Trophoblast cell (in vitro differentiated cells and primary cell): Measurements from ENCODE around the gene COX7A2.

Experiments used
- DNase-seq, 2 donors: peaks; one replicate each; pipeline ENCODE4 v3.0.0-alpha.2; 2016
- H2AFZ ChIP-seq: 2 replicates; pipeline ENCODE4 v1.6.1; 2013; ENCODE audit warnings: low read length, moderate library complexity, mild to moderate bottlenecking; ENCODE audit not compliant: insufficient read depth, poor library complexity
- H2AK5ac ChIP-seq: 2 replicates; pipeline ENCODE4 v1.6.1; 2013; ENCODE audit warnings: mild to moderate bottlenecking, low read length
- H2BK120ac ChIP-seq: 2 replicates; pipeline ENCODE4 v1.6.1; 2013; ENCODE audit warnings: low read length, mild to moderate bottlenecking, moderate library complexity; ENCODE audit not compliant: insufficient read depth, poor library complexity
- H2BK12ac ChIP-seq: 2 replicates; pipeline ENCODE4 v1.6.1; 2013; ENCODE audit warnings: mild to moderate bottlenecking, low read length, moderate library complexity
- H2BK5ac ChIP-seq: 2 replicates; pipeline ENCODE4 v1.6.1; 2013; ENCODE audit warnings: low read length, low read depth, moderate library complexity, mild to moderate bottlenecking; ENCODE audit not compliant: poor library complexity
- H3K14ac ChIP-seq: 2 replicates; pipeline ENCODE4 v1.6.1; 2013; ENCODE audit warnings: mild to moderate bottlenecking, low read length
- H3K18ac ChIP-seq: 2 replicates; pipeline ENCODE4 v1.6.1; 2013; ENCODE audit warnings: mild to moderate bottlenecking, low read length
- H3K23ac ChIP-seq: 2 replicates; pipeline ENCODE4 v1.6.1; 2013; ENCODE audit warnings: low read length
- H3K27ac ChIP-seq: 2 replicates; pipeline ENCODE4 v1.5.1; 2013; ENCODE audit warnings: low read depth, mild to moderate bottlenecking, inconsistent platforms, low read length, moderate library complexity
- H3K27me3 ChIP-seq: 2 replicates; pipeline ENCODE4 v1.6.1; 2013; ENCODE audit warnings: inconsistent platforms, mild to moderate bottlenecking, low read length, moderate library complexity; ENCODE audit not compliant: insufficient read depth
- H3K36me3 ChIP-seq, 2 experiments: 1 replicate in 1 of 2; 2 replicates in 1 of 2; pipeline ENCODE4 v1.6.1; 2013; ENCODE audit warnings: low read length in 2 of 2, mild to moderate bottlenecking in 2 of 2, moderate library complexity in 1 of 2; ENCODE audit not compliant: insufficient read depth in 2 of 2, control insufficient read depth in 1 of 2
- H3K4ac ChIP-seq: 2 replicates; pipeline ENCODE4 v1.6.1; 2013; ENCODE audit warnings: low read depth, mild to moderate bottlenecking, low read length, moderate library complexity
- H3K4me1 ChIP-seq, 2 experiments: 1 replicate in 1 of 2; 2 replicates in 1 of 2; pipeline ENCODE4 v1.6.1; 2013; ENCODE audit warnings: low read length in 2 of 2, mild to moderate bottlenecking in 2 of 2, moderate library complexity in 1 of 2; ENCODE audit not compliant: insufficient read depth in 2 of 2, control insufficient read depth in 1 of 2
- H3K4me2 ChIP-seq: 2 replicates; pipeline ENCODE4 v1.6.1; 2013; ENCODE audit warnings: inconsistent platforms, mild to moderate bottlenecking, low read length, moderate library complexity
- H3K4me3 ChIP-seq: 2 replicates; pipeline ENCODE4 v1.5.1; 2013; ENCODE audit warnings: mild to moderate bottlenecking, low read depth, low read length, inconsistent platforms
- H3K79me1 ChIP-seq: one replicate; pipeline ENCODE4 v1.6.1; 2013; ENCODE audit warnings: low read length
- H3K79me2 ChIP-seq: 2 replicates; pipeline ENCODE4 v1.6.1; 2013; ENCODE audit warnings: low read length, mild to moderate bottlenecking; ENCODE audit not compliant: control insufficient read depth, insufficient read depth, poor library complexity
- H3K9ac ChIP-seq: 2 replicates; pipeline ENCODE4 v1.6.1; 2013; ENCODE audit warnings: mild to moderate bottlenecking, low read length
- H3K9me3 ChIP-seq: 2 replicates; pipeline ENCODE4 v1.6.1; 2013; ENCODE audit warnings: low read depth, mild to moderate bottlenecking, control low read depth, inconsistent platforms, low read length; ENCODE audit not compliant: insufficient read depth
- H4K12ac ChIP-seq: 2 replicates; pipeline ENCODE4 v1.6.1; 2013; ENCODE audit warnings: low read depth, mild to moderate bottlenecking, low read length, moderate library complexity
- H4K8ac ChIP-seq: 2 replicates; pipeline ENCODE4 v1.6.1; 2013; ENCODE audit warnings: low read depth, mild to moderate bottlenecking, low read length, moderate library complexity
- H4K91ac ChIP-seq: one replicate; pipeline ENCODE4 v1.6.1; 2013; ENCODE audit warnings: low read depth, mild to moderate bottlenecking, low read length, moderate library complexity
- WGBS: extraction: QIAGEN DNeasy Blood & Tissue Kit; methylation state at CpG from one replicate; pipeline ENCODE4 v1.1.7; 2013; ENCODE audit warnings: missing lambda C conversion rate; ENCODE audit not compliant: insufficient read length, insufficient coverage; ENCODE audit errors: extremely low coverage; 5-methylcytosine and 5-hydroxymethylcytosine counted together

Gene COX7A2

DNA sequence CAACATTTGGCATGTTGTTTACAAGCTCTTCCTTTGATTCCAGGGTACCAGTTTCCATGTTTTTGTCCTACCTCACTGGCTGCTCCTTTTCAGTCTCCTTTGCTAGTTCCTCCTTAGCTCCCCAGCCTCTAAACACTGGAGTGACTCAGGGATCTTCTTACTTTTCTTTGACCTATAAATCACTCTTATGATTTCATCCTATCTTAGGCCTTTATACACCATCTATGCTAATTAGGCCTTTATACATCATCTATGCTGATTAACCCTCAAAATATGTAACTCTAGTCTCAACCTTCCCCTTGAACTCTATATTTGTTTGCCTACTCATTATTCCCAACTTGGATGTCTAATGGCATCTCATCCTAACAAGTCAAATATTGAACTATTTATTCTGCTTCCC lies 31.5 kb upstream of the COX7A2 start:
- Histone ChIP-seq H3K36me3 (peaks cover 0 to 14% of the 10 kb centered on the region in 2 experiments), H2AK5ac (no peak overlapping the region), H3K14ac (no peak overlapping the region), H3K4me2 (no peak overlapping the region), H3K79me1 (peaks cover 10% of the 10 kb centered on the region), H3K9me3 (no peaks in the 10 kb centered on the region), H2BK5ac (no peak overlapping the region), H3K9ac (no peak overlapping the region), H3K4me1 (peaks cover 0 to 12% of the 10 kb centered on the region in 2 experiments), H4K12ac (no peak overlapping the region), H3K27ac (no peak overlapping the region), H3K4me3 (no peak overlapping the region), H4K8ac (no peak overlapping the region), H3K79me2 (peaks cover 14% of the 10 kb centered on the region), H4K91ac (no peak overlapping the region), H3K18ac (no peak overlapping the region), H3K27me3 (no peaks in the 10 kb centered on the region), H2BK12ac (no peak overlapping the region), H2BK120ac (no peak overlapping the region), H2AFZ (no peak overlapping the region), H3K4ac (no peak overlapping the region), H3K23ac (no peak overlapping the region)
- peak in 1 of 2 donors; percentile 19 for DNase-seq

GRCh38 chr6:75273009-75273408 lies 29.4 kb upstream of the COX7A2 start:
- no peaks in the 10 kb centered on the region for H3K9me3 ChIP-seq
- H2AFZ ChIP-seq, result no peak overlapping the region
- no peak overlapping the region for H4K12ac ChIP-seq
- H4K91ac ChIP-seq, result no peak overlapping the region
- no peaks in the 10 kb centered on the region for H3K27me3 ChIP-seq
- WGBS, result no CpG with 5 or more reads among the region's 4 CpGs
- H3K9ac ChIP-seq, result no peak overlapping the region
- H3K4me2 ChIP-seq, result no peak overlapping the region
- peak overlapping the region; percentile 5 for H3K27ac ChIP-seq
- no peak overlapping the region for H3K4me3 ChIP-seq
- peak overlapping the region; percentile 25 for H2BK5ac ChIP-seq
- peaks cover 16% of the 10 kb centered on the region for H3K79me2 ChIP-seq
- DNase-seq, result no peak
- no peak overlapping the region for H3K18ac ChIP-seq
- peaks cover 0 to 14% of the 10 kb centered on the region in 2 experiments for H3K36me3 ChIP-seq
- H3K14ac ChIP-seq, result no peak overlapping the region
- H3K79me1 ChIP-seq, result peaks cover 11% of the 10 kb centered on the region
- H2BK12ac ChIP-seq, result no peak overlapping the region
- no peak overlapping the region for H2BK120ac ChIP-seq
- no peak overlapping the region for H2AK5ac ChIP-seq
- no peak overlapping the region for H3K23ac ChIP-seq
- H3K4me1 ChIP-seq, result peaks cover 0 to 14% of the 10 kb centered on the region in 2 experiments
- H3K4ac ChIP-seq, result peak overlapping the region; percentile 93
- H4K8ac ChIP-seq, result no peak overlapping the region

GRCh38 chr6:75272145-75272840 lies 28.7 kb upstream of the COX7A2 start:
- H3K4me3 ChIP-seq, result no peak overlapping the region
- H3K9ac ChIP-seq, result no peak overlapping the region
- H3K79me2 ChIP-seq, result peaks cover 12% of the 10 kb centered on the region
- H3K27ac ChIP-seq, result peak overlapping the region; percentile 17
- peak overlapping the region; percentile 89 for H2BK12ac ChIP-seq
- H3K14ac ChIP-seq, result peak overlapping the region; percentile 70
- no peaks in the 10 kb centered on the region for H3K9me3 ChIP-seq
- H3K18ac ChIP-seq, result no peak overlapping the region
- H2AK5ac ChIP-seq, result no peak overlapping the region
- H4K8ac ChIP-seq, result peak overlapping the region; percentile 58
- H4K12ac ChIP-seq, result peak overlapping the region; percentile 75
- peaks cover 8% of the 10 kb centered on the region for H3K79me1 ChIP-seq
- peak overlapping the region; percentile 83 for H4K91ac ChIP-seq
- H2BK120ac ChIP-seq, result peak overlapping the region; percentile 95
- peak overlapping the region; percentile 93 for H3K4ac ChIP-seq
- no peaks in the 10 kb centered on the region for H3K27me3 ChIP-seq
- H3K36me3 ChIP-seq, result peaks cover 0 to 14% of the 10 kb centered on the region in 2 experiments
- DNase-seq, result peak in 1 of 2 donors; percentile 31
- peak overlapping the region; percentile 25 for H2BK5ac ChIP-seq
- H2AFZ ChIP-seq, result no peak overlapping the region
- no CpG with 5 or more reads among the region's 5 CpGs for WGBS
- H3K4me1 ChIP-seq, result peaks cover 0 to 10% of the 10 kb centered on the region in 2 experiments
- H3K4me2 ChIP-seq, result no peak overlapping the region
- H3K23ac ChIP-seq, result no peak overlapping the region

GRCh38 chr6:75268988-75269354 lies 25.4 kb upstream of the COX7A2 start:
- Histone ChIP-seq H3K79me2 (peaks cover 5% of the 10 kb centered on the region), H3K4ac (peak overlapping the region; percentile 70), H3K79me1 (peaks cover 8% of the 10 kb centered on the region), H4K91ac (no peak overlapping the region), H2BK5ac (no peak overlapping the region), H3K4me3 (no peak overlapping the region), H4K8ac (no peak overlapping the region), H4K12ac (no peak overlapping the region), H2BK120ac (no peak overlapping the region), H2AFZ (no peak overlapping the region), H3K36me3 (peaks cover 7 to 10% of the 10 kb centered on the region in 2 experiments), H3K23ac (no peak overlapping the region), H3K27ac (no peak overlapping the region), H3K9ac (no peak overlapping the region), H2BK12ac (no peak overlapping the region), H3K14ac (no peak overlapping the region), H3K9me3 (no peaks in the 10 kb centered on the region), H3K4me2 (no peak overlapping the region), H3K18ac (no peak overlapping the region), H3K27me3 (no peaks in the 10 kb centered on the region), H3K4me1 (peaks cover 0 to 10% of the 10 kb centered on the region in 2 experiments), H2AK5ac (no peak overlapping the region)
- no peak for DNase-seq
- no CpG with 5 or more reads among the region's 4 CpGs for WGBS
